Tibial nerve (tissue), 3 donors: ENCODE data around the gene PSMB2.

Experiments
- POLR2A ChIP-seq, 2 donors: fragments of 450-650 bp; IDR thresholded peaks; one replicate each; pipeline ENCODE4 v1.6.1; 2017; ENCODE audit warnings: antibody characterized with exemption in 2 of 2, mild to moderate bottlenecking in 2 of 2, moderate library complexity in 2 of 2
- TF ChIP-seq, protein P1 (sequence below), 5 experiments: fragments of 200-600 bp in 3 of 5; fragments of 450-650 bp in 2 of 5; sonication (generic) in 3 of 5; IDR thresholded peaks; one replicate each; pipeline ENCODE4 v1.5.1; 2016 to 2019; ENCODE audit warnings: antibody characterized with exemption in 5 of 5, mild to moderate bottlenecking in 3 of 5, moderate library complexity in 2 of 5

DNA sequence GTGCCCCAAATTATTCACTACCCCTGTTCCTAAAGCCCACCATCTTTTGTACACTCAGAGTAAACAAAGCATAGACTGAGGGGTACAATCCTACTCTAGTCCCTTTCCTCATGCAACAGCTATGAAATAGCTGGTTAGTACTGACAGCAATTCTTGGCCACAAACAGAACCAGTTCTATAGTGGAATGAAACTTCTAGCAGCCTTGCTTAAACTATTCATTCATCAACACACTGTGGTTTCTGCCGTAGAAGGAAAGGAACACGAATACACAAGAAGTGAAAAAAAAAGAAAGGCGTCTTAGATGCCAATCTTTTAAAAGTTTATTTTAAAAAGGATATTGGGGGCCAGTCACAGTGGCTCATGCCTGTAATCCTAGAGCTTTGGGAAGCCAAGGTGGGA is 9.9 kb downstream of the PSMB2 start:
- TF ChIP-seq, protein P1, sequence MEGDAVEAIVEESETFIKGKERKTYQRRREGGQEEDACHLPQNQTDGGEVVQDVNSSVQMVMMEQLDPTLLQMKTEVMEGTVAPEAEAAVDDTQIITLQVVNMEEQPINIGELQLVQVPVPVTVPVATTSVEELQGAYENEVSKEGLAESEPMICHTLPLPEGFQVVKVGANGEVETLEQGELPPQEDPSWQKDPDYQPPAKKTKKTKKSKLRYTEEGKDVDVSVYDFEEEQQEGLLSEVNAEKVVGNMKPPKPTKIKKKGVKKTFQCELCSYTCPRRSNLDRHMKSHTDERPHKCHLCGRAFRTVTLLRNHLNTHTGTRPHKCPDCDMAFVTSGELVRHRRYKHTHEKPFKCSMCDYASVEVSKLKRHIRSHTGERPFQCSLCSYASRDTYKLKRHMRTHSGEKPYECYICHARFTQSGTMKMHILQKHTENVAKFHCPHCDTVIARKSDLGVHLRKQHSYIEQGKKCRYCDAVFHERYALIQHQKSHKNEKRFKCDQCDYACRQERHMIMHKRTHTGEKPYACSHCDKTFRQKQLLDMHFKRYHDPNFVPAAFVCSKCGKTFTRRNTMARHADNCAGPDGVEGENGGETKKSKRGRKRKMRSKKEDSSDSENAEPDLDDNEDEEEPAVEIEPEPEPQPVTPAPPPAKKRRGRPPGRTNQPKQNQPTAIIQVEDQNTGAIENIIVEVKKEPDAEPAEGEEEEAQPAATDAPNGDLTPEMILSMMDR (IDR thresholded peaks at IDR 0.05) = no peak
- no peak for TF ChIP-seq POLR2A (IDR thresholded peaks at IDR 0.05)
